ENCODE measurements around the gene SYT1.

- no peak for TF ChIP-seq BHLHE40 (IDR thresholded peaks at IDR 0.05; ENCODE audit: borderline replicate concordance)
- TF ChIP-seq ZNF384 (IDR thresholded peaks at IDR 0.05) = no peak
- TF ChIP-seq SP1 (IDR thresholded peaks at IDR 0.05) = no peak
- TF ChIP-seq PKNOX1 (IDR thresholded peaks at IDR 0.05) = no peak
- TF ChIP-seq FOXK2 (IDR thresholded peaks at IDR 0.05) = no peak
These were observed 158.7 kb downstream of the SYT1 start for GRCh38 chr12:79023261-79023660.
